Prostate gland (tissue), 2 donors: ENCODE data around the gene TNRC6C.

Experiments used
- CTCF ChIP-seq, 4 experiments: fragments of 200-600 bp in 2 of 4; fragments of 450-650 bp in 2 of 4; sonication (generic) in 2 of 4; IDR thresholded peaks; 1 replicate in 3 of 4; 2 replicates in 1 of 4; pipeline ENCODE4 v1.5.1; 2016 to 2019; ENCODE audit warnings: antibody characterized with exemption in 4 of 4, mild to moderate bottlenecking in 2 of 4, moderate library complexity in 2 of 4
- POLR2A ChIP-seq: fragments of 450-650 bp; IDR thresholded peaks from one replicate; pipeline ENCODE4 v1.6.1; 2016; ENCODE audit warnings: antibody characterized with exemption, mild to moderate bottlenecking

GRCh38 chr17:78130437-78131101 lies 172.1 kb downstream of the TNRC6C start, which contains the start of gene TMC8:
- no peak for TF ChIP-seq CTCF (IDR thresholded peaks at IDR 0.05)
- TF ChIP-seq POLR2A, result no peak
